HG02623 (cell line): ENCODE measurements around the gene MAPK10.
"Not testable (repeated sequence)": the region's sequence is repeated elsewhere in the genome, so short reads cannot be mapped to it uniquely, and the experiment has no call there.

Source experiments
- ATAC-seq: cut with Tn5 transposase; IDR thresholded peaks from one replicate; pipeline ENCODE4 v1.9.1; 2021; ENCODE audit warnings: moderate library complexity; ENCODE audit not compliant: unreplicated experiment

MAPK10 gene

DNA sequence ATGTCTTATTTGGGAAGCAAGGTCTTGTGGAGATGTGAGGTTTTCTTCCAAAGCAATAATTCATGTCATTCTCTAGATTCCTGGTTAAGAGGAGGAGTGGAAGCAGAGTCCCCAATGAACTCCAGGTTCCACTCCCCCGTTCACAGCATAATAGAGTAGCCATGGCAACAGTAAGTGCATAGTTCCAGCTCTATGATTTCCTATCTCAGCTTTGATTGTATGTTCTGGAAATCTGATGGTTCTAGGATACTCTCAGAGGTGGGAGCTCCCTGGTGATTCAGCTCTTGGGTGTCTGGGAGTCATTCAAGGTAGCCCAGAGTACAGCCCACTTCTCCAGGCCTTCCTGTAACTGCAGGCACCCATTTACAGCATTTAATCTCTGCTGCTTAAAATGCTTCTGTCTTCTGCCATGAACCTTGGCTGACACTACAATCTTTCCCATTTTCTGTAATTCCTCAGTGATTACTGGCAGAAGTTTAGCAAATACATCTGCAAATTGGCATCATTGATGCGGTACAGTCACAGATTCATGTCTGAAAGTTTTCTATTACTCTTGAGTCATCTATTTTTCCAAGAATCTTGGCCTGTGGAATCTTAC is 242.0 kb downstream of the MAPK10 start:
- ATAC-seq: no peak

DNA sequence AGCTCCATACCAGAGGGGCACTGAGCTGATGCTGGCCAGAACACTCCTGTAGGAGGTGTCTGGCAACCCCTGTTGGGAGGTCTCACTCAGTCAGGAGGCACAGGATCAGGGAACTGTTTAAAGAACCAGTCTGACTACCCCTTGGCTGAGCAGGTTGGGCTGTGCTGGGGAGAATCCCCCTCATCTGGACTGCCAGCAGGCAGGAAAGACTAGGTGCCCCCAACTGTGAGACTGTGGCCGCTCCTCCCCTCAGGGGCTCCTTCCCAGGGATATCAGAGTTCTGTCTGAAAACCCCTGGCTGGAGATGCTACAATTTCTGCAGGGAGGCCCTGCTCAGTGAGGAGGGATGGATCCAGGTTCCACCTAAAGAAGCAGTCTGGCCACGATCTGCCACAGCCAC is 245.3 kb downstream of the MAPK10 start:
- ATAC-seq: no peak

DNA sequence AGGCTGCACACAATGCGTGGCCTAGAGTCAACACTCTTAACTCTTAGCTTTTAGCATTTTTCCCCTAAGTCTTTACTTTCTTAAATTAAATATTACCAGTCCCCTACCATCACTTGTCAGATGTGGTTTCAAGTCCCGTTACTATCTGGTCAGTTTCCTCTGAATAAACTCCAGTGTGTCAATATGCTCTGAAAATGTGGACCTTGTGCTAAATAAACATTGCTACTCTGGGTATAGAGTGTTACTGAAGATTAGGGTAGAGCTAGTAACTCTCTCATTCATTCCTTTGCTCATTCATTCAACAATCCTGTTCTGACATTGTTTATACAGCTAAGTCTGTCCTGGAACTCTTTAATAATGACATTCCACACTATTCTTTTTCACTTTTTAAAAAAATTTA is 251.0 kb downstream of the MAPK10 start:
- ATAC-seq: no peak

DNA sequence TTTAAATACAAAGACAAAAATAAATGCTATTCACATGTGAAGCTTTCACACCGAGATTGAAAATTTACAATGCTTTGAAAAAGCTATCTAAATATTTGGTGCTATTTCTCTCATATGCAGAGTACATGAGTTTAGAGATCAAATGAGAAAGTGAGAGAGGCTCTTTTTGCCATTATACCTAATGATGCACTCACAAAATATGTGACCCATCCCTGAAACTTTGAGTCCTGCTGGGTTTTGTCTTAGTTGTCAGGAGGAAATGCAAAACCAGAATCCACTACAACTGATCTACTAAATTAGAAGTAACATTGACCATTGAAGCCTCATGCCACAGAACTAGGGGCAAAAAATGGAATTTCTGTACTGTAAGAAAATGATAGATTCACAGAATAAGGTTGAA is 251.7 kb downstream of the MAPK10 start:
- no peak for ATAC-seq

DNA sequence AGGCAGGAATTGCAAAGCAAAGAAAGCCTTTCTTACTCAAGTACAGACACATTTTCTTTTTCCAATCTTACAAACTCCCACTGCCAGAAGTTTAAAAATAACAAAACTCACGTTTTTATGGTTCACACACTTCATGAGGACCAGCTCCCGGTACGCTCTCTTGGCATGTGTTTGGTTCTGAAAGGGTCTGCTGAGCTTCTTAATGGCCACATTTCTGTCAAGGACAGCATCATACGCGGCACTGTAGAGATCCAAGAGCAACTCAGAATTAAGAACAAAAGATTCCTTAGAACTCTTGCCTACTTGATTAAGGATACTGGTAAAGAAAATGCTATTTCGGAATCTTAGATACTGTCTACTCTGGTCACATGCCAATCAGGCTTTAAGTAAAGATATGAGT is 252.7 kb downstream of the MAPK10 start:
- ATAC-seq: no peak

DNA sequence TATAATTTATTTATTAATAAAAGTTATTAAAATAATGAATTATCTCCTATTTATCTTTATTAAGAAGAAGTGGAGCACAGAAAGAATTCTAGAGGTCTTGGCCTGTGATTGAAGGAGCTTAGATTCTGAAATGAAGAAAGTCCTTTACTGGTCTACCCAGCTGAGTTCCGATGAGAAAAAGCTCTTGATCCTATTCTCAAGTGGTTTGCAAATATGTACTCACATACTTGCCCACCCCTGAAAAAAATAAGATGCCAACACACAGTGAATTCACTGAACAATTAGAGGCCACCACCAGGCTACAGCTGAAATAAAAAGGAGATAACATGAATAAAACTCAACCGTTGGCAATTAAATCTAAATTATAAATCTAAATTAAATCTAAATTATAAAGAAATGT is 253.4 kb downstream of the MAPK10 start:
- ATAC-seq: no peak

DNA sequence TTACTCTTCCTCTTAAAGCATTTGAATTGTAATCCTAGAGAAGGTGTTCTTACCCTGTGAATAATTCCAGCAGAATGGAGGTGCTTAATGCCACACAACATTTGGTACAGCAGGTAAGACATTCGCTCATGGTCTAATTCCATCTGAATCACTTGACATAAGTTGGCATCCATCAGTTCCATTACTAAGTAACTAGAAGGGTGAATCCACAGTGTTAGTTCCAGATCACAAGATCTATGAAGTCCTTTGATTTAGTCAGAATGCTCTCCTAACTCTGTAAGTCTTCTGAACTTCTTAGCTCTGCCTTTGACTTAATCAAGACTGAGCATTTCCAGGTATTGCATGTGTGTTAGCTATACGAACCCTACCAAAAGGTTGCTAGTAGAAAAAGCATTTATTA is 258.0 kb downstream of the MAPK10 start:
- no peak for ATAC-seq

DNA sequence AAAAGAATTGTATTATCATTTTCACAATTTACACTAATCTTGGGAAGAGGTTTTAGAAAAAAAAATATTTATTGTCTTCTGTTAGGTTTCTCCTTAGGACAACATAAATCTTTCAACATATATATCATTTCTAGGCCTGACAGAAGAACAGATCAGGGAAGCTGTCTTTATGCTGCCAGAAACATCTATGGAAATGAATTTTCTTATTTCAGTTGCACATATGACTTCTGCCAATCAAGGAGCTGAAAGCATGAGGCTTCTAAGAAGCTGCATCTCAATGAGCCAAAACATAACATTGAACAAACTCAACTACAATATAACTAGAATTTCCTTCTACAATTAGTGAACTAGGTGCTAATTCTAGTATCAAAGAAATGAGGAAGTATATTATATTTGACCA is 258.4 kb downstream of the MAPK10 start:
- ATAC-seq: no peak

DNA sequence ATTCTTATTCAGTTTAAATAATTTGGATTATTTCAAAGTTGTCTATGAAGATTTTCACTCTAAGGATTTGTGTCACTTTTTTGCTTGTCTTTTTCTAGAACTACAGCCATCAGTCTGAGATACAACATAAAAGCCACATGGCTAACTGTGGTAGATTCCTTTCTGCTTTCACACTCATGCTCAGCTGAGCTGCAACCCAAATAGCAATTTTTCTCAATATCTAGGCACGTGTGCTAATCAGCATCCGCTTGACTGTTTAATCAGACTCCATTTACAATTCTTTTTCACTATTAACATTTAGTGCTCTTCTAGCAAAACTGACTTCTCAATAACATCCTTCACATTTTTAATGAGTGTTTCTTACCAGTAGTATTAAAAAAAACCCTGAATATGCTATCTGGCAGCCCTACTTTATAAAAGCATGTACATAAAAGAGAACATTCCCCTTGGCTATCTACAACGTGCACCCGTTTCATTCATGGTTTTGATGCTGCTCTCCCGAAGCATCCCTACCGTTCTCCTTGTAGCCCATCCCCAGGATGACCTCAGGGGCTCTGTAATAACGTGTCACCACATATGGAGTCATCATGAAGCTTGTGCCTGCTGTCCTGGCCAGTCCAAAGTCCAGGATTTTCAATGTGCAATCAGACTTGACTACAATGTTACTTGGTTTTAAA is 259.2 kb downstream of the MAPK10 start:
- ATAC-seq: no peak

DNA sequence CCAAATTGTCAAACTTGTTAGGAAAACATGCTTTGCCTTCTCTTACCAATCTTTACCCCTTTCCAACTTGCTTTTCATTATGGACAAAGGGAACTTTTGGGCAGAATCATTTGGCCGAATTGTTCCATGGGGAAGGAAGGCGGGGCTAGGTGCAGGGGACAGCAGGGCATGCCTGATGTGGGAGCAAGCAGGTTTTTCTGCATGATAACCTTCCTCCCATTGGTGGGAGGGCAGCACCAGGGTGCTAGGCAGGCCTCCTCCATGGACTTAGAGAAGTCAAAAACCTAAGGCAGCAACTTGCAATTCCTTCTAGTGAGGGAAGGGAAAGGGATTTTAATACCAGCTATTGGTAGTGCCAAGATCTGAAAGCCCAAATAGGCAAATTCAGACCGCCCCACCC is 260.5 kb downstream of the MAPK10 start:
- ATAC-seq: no peak

DNA sequence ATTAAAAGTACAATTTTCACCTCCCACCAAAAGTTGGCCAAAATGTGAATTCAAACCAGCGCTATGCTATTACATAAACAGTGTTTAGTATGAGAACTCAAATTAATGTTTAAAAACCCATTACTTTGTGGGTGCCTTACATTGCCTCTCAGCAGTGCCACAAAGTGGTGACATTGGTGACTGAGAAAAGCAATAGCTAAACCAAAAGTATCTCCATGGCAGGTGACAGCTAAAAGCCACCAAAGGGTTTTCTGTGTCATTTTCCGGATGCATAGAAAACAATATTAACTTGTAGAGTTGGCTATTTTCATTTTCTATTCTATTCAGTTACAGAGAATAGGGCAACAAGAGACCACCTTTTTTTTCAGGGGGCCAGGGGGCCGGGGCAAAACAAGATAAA is 261.2 kb downstream of the MAPK10 start:
- ATAC-seq: no peak

DNA sequence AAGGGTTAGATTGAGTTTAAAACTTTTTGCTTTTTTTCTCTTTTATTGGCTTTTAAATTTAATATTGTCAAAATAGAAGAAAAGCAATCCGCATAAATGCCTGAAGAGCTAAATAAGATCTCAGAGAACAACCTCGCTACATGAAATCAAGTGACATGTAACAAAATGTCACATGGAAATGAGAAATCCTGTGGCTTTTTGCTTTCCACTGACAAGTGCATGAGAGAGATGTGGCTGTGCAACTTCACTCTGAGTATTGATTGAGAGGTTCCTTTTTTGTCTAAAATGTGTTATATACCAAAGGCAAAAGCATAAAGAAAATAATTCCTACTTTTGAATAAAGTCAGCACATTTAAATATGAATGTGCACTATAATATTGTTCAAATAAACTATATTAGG is 263.5 kb downstream of the MAPK10 start:
- no peak for ATAC-seq

DNA sequence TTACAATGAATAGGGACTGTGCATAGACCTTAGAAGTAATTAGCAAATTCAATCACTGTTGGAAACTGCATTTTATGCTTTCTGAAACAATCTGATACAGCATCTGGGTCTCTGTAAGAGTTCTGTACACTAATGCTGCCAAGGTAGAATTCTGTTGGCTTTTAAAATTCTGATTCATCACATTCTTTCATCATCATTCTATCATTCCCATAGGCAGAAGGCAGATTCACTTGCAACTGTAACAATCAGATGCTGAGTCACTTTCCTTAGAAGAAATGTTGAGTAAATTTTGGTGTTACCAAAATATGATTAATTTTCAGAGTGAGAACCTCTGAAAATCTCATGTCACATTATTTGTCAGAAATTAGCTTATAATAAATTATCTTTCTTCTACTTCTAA is 267.2 kb downstream of the MAPK10 start:
- no peak for ATAC-seq

DNA sequence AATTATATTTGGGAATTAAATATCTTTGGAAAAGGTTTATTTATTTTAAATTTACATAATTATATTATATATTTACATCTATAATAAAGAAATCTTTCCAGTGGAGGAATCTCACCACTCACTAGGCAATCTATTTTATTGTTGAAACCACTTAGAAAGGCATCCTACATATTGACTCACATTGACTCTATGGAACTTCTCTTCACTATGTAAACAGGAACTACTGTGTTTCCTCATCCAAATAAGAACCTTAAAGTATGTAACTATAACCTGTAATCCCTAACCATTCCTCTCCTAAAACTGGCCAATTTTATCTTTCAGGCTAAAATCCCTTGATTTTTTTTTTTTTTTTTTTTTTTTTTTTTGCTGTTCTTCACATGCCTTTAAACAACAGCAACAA is 268.7 kb downstream of the MAPK10 start:
- no peak for ATAC-seq

DNA sequence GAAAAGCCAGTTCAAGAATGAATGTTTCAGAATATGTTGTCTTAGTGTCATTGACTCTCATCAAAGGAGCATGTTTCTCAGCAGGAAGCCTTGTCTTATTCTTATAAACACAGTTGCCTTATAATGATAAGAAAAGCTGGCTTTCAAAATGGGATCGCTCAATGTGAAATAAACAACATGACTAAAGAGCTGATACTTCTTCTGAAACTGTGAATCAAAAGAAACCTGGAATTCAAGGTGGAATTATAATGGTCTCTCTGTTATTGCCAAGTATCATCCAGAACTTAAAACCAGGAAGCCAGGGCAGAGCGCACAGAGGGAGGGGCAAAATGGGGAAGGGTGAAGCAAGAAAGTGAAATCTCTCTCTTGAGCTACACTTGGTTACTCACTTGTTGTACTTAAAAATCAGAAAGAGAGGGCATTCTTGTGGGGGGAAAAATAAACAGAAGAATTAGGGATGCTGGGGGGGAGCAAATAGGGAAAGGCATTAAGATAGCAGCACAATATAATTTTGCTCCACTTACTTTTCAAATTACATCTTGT is 270.0 kb downstream of the MAPK10 start:
- no peak for ATAC-seq

DNA sequence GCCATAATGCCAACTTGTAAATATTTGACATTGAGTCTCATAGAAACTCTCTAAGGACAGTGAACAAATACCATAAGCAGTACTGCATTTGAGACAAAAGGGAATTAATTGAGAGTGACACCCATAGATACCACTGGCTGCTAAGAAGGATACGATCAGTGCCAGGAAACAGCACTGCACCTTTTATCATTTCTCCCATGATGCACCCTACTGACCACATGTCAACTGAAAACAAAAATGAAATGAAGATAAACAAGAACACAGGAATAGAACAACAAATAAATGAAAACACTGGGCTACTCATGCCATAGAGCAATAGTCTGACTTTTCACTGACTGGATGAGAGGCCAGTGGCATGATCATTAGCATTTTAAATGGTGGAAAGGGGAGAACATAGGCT is 270.8 kb downstream of the MAPK10 start:
- ATAC-seq: no peak

DNA sequence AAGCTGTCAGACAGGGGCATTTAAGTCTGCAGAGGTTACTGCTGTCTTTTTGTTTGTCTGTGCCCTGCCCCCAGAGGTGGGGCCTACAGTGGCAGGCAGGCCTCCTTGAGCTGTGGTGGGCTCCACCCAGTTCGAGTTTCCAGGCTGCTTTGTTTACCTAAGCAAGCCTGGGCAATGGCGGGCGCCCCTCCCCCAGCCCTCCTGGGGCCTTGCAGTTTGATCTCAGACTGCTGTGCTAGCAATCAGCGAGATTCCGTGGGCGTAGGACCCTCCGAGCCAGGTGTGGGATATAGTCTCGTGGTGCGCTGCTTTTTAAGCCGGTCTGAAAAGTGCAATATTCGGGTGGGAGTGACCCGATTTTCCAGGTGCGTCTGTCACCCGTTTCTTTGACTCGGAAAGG is 284.1 kb downstream of the MAPK10 start:
- ATAC-seq: not testable (repeated sequence)

DNA sequence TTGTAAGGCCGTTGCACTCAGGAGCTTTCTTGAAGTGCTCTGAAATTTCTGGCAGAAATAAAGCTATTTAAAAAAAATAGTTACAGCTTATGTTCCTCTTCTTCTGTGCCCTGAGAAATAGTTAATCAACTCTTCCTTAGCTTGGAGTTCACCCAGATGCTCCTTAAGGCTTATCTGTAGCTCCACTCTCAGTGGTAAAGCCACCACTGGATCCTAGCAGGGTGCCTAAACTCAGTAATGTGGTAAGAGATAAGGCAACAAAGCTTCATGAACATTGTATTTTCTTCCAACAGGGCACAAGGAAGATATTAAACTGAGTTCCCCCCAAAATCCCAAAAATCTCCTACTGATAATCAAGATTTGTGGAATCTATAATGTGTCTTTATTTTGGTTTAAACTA is 299.5 kb downstream of the MAPK10 start:
- ATAC-seq: no peak

DNA sequence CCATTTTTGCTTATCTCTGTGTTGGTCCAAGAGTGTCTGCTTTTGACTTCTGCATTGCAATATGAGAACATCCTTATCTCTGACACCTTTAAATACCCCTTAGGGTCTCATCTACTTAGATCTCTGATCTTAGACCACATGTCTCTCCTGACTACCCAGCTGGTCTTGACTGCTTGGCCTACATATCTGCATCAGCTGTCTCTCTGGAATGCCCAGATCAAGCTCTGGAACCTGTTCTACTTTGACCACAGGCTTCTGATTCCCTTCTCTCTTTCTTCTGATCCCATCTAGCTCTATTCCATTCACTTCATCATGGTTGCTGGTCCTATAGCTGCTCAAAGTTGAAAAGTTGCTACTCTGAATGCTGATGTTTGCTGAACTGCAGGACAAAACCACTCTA is 301.2 kb downstream of the MAPK10 start:
- no peak for ATAC-seq

DNA sequence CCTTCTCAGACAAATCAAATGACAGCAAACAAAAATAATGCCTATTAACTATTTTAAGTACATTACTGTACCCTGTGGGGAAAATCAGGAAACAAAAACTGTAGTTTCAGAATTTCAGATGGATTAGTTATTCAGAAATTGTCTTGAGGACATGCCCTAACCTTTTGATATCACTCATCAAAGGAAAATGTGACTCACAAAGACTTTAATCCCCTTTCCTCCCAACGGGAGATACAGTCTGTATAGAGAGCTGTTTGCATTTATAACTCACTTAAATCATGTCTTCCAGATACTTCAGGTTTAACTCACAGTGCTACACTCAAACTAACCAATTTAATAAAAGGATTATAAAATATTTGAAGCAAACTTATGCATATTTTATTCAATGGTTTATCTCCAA is 304.0 kb downstream of the MAPK10 start:
- no peak for ATAC-seq

DNA sequence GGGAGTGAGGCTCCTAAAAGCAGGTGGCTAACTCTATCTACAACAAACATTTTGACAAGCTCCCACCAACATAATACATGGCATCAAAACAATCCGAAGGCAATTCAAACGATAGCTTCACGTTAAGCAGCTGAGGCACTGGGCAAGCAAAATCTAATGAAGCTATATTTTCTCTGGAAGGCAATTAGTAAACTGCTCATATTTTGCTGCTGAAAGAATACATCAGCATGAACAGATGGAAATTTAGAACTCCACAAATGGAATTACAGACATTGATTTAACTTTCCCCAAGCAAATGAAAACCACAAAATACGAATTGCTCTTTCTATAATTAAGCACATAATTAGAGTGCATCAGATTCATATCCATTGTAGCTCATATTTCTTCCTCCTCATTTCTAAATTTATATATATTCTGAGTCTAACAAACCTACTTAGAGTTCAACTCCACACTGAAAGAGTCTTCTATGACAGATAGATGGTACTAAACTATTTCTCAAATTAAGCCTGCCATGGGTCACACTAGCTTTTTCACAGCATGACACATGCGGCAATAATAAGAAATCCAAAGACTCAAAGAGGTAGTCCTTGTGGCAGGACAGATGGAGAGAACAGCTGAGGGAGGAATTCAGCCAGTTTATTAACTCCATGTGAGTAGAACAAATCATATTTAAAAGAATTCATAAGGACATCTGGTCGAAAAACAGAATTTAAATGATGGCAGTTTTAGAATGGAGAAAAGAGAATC is 305.4 kb downstream of the MAPK10 start:
- no peak for ATAC-seq

DNA sequence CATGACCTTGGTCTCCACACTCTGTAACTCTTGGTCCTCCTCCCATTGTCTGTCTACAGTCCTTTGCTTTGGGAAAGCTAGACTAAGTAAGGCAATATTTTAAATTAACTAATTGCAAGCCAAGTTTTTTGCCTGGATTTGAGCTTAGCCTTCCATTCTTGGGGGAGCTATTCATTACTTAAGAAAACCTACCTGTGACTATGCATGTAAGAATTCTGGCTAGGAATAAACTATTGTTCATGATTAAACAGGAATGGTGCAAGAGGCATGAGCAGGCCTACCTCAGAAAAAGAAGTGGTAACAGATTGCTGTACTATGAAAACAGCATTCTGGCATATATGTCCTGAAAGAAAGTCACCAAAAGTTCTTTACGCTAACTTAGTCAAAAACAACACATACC is 309.4 kb downstream of the MAPK10 start:
- no peak for ATAC-seq
